H9 (cell line): ENCODE results near the gene CORIN. TPM values are rescaled to one million over a fixed set of nuclear protein-coding genes. Genes with fewer than 3 reads are reported as not detected.

Experiments
- DNase-seq: peaks from one replicate; pipeline ENCODE4 v3.0.0-alpha.2; 2017
- H2AFZ ChIP-seq: one replicate; pipeline ENCODE4 v1.6.1; 2013; ENCODE audit warnings: mild to moderate bottlenecking, low read length, control low read depth, moderate library complexity
- H2AK5ac ChIP-seq: 2 replicates; pipeline ENCODE4 v1.6.1; 2013; ENCODE audit warnings: low read length, control low read depth, mixed read lengths; ENCODE audit not compliant: insufficient read length
- H2BK120ac ChIP-seq: one replicate; pipeline ENCODE4 v1.6.1; 2013; ENCODE audit warnings: low read depth, mild to moderate bottlenecking, low read length, control low read depth, inconsistent platforms; ENCODE audit not compliant: poor library complexity, severe bottlenecking
- H2BK12ac ChIP-seq: 2 replicates; pipeline ENCODE4 v1.6.1; 2013; ENCODE audit warnings: low read length, control low read depth, mixed read lengths, low read depth; ENCODE audit not compliant: insufficient read length
- H2BK15ac ChIP-seq: 2 replicates; pipeline ENCODE4 v1.6.1; 2013; ENCODE audit warnings: low read depth, low read length, control low read depth
- H2BK20ac ChIP-seq: one replicate; pipeline ENCODE4 v1.6.1; 2013; ENCODE audit warnings: low read depth, mild to moderate bottlenecking, low read length, control low read depth, inconsistent platforms; ENCODE audit not compliant: poor library complexity, severe bottlenecking
- H2BK5ac ChIP-seq: 2 replicates; pipeline ENCODE4 v1.6.1; 2013; ENCODE audit warnings: low read length, control low read depth, mixed read lengths; ENCODE audit not compliant: insufficient read length
- H3K14ac ChIP-seq: 2 replicates; pipeline ENCODE4 v1.6.1; 2013; ENCODE audit warnings: low read length, control low read depth; ENCODE audit not compliant: insufficient read depth
- H3K18ac ChIP-seq: 2 replicates; pipeline ENCODE4 v1.6.1; 2013; ENCODE audit warnings: low read depth, mild to moderate bottlenecking, mixed read lengths, low read length, control low read depth; ENCODE audit not compliant: insufficient read length
- H3K23ac ChIP-seq: 2 replicates; pipeline ENCODE4 v1.6.1; 2013; ENCODE audit warnings: low read length, control low read depth, mixed read lengths, low read depth; ENCODE audit not compliant: insufficient read length
- H3K23me2 ChIP-seq: 2 replicates; pipeline ENCODE4 v1.6.1; 2013; ENCODE audit warnings: low read depth, mild to moderate bottlenecking, mixed read lengths, low read length, control low read depth; ENCODE audit not compliant: insufficient read length, poor library complexity, severe bottlenecking
- H3K27ac ChIP-seq: 2 replicates; pipeline ENCODE4 v1.5.1; 2013; ENCODE audit warnings: low read length, control low read depth, mixed read lengths, low read depth; ENCODE audit not compliant: insufficient read length
- H3K27me3 ChIP-seq: 2 replicates; pipeline ENCODE4 v1.6.1; 2013; ENCODE audit warnings: low read length, control low read depth, inconsistent platforms; ENCODE audit not compliant: insufficient read depth
- H3K4ac ChIP-seq: 2 replicates; pipeline ENCODE4 v1.6.1; 2013; ENCODE audit warnings: low read depth, mild to moderate bottlenecking, control low read depth, inconsistent platforms, low read length, moderate library complexity
- H3K4me1 ChIP-seq: 2 replicates; pipeline ENCODE4 v1.6.1; 2013; ENCODE audit warnings: low read length, control low read depth, inconsistent platforms; ENCODE audit not compliant: insufficient read depth
- H3K4me2 ChIP-seq: 2 replicates; pipeline ENCODE4 v1.6.1; 2013; ENCODE audit warnings: low read length, control low read depth, mixed read lengths; ENCODE audit not compliant: insufficient read length, insufficient read depth
- H3K56ac ChIP-seq: 2 replicates; pipeline ENCODE4 v1.6.1; 2013; ENCODE audit warnings: low read depth, mild to moderate bottlenecking, mixed read lengths, low read length, control low read depth; ENCODE audit not compliant: insufficient read length
- H3K79me1 ChIP-seq: 2 replicates; pipeline ENCODE4 v1.6.1; 2013; ENCODE audit warnings: low read depth, mild to moderate bottlenecking, moderate library complexity, low read length, control low read depth, inconsistent platforms; ENCODE audit not compliant: insufficient read depth, poor library complexity, severe bottlenecking
- H3K79me2 ChIP-seq: 2 replicates; pipeline ENCODE4 v1.6.1; 2013; ENCODE audit warnings: low read length, control low read depth, inconsistent platforms; ENCODE audit not compliant: insufficient read depth
- H3K9ac ChIP-seq: 2 replicates; pipeline ENCODE4 v1.6.1; 2013; ENCODE audit warnings: low read length, control low read depth, mixed read lengths; ENCODE audit not compliant: insufficient read length; ENCODE audit errors: extremely low read depth
- H3K9me3 ChIP-seq: one replicate; pipeline ENCODE4 v1.6.1; 2013; ENCODE audit warnings: low read depth, low read length, inconsistent platforms; ENCODE audit not compliant: control insufficient read depth
- H3T11ph ChIP-seq: one replicate; pipeline ENCODE4 v1.6.1; 2013; ENCODE audit warnings: mild to moderate bottlenecking, low read length, control low read depth, inconsistent platforms
- H4K20me1 ChIP-seq: one replicate; pipeline ENCODE4 v1.6.1; 2013; ENCODE audit not compliant: control insufficient read depth, insufficient read length, insufficient read depth
- H4K5ac ChIP-seq: 2 replicates; pipeline ENCODE4 v1.6.1; 2013; ENCODE audit warnings: low read depth, mild to moderate bottlenecking, mixed read lengths, low read length, control low read depth; ENCODE audit not compliant: insufficient read length
- H4K8ac ChIP-seq: replicated peaks from 2 replicates; pipeline ENCODE4 v1.6.1; 2013; ENCODE audit warnings: low read length, control low read depth, mixed read lengths, low read depth; ENCODE audit not compliant: insufficient read length
- H4K91ac ChIP-seq: 2 replicates; pipeline ENCODE4 v1.6.1; 2013; ENCODE audit warnings: low read depth, mild to moderate bottlenecking, moderate library complexity, mixed read lengths, low read length, control low read depth; ENCODE audit not compliant: insufficient read length
- H3K27ac Mint-ChIP-seq, 3 experiments: 2 replicates in 2 of 3; 3 replicates in 1 of 3; pipeline ENCODE4 v1.8.0; 2020 to 2021; ENCODE audit warnings: mixed read lengths in 3 of 3, mild to moderate bottlenecking in 1 of 3, moderate library complexity in 1 of 3
- H3K27me3 Mint-ChIP-seq: 2 replicates; pipeline ENCODE4 v1.8.0; 2021; ENCODE audit warnings: low read depth, mild to moderate bottlenecking, moderate library complexity, mixed read lengths
- H3K36me3 Mint-ChIP-seq, 3 experiments: 2 replicates in 2 of 3; 3 replicates in 1 of 3; pipeline ENCODE4 v1.8.0; 2020 to 2021; ENCODE audit warnings: low read depth in 3 of 3, mixed read lengths in 3 of 3; ENCODE audit not compliant: insufficient read depth in 1 of 3
- H3K4me1 Mint-ChIP-seq, 2 experiments: 2 replicates each; pipeline ENCODE4 v1.8.0; 2020; ENCODE audit warnings: mixed read lengths in 2 of 2
- H3K4me3 Mint-ChIP-seq, 2 experiments: 2 replicates in 1 of 2; 3 replicates in 1 of 2; pipeline ENCODE4 v1.8.0; 2020 to 2021; ENCODE audit warnings: mild to moderate bottlenecking in 2 of 2, mixed read lengths in 2 of 2, moderate library complexity in 1 of 2
- H3K9me3 Mint-ChIP-seq, 2 experiments: 2 replicates in 1 of 2; 3 replicates in 1 of 2; pipeline ENCODE4 v1.8.0; 2020; ENCODE audit warnings: mild to moderate bottlenecking in 2 of 2, mixed read lengths in 2 of 2, moderate library complexity in 1 of 2
- CTCF ChIP-seq: fragments of 200-600 bp; sonication (generic); conservative IDR thresholded peaks from 3 replicates; pipeline ENCODE4 v1.8.0; 2021; ENCODE audit warnings: antibody characterized with exemption, mild to moderate bottlenecking
- WGBS: extraction: QIAGEN DNeasy Blood & Tissue Kit; methylation state at CpG from one replicate; pipeline ENCODE4 v1.1.7; 2013; ENCODE audit warnings: missing lambda C conversion rate, low lambda C conversion rate, mixed read lengths; ENCODE audit not compliant: insufficient read length; ENCODE audit errors: extremely low coverage; 5-methylcytosine and 5-hydroxymethylcytosine counted together
- total RNA-seq: library from RNA; stranded (reverse); gene quantifications from 2 replicates; pipeline ENCODE4 v1.2.1, GENCODE V29; 2021

CORIN gene
- total RNA-seq, 1 experiment from 2014 or later = 0.39 TPM

GRCh38 chr4:47744843-47745382, 93.0 kb downstream of the CORIN start:
- Histone ChIP-seq H3K27ac (no peak overlapping the region), H3K27me3 (no peaks in the 10 kb centered on the region), H3K14ac (no peak overlapping the region), H2BK120ac (no peak overlapping the region), H3K23me2 (no peaks in the 10 kb centered on the region), H4K91ac (no peak overlapping the region), H2AK5ac (no peak overlapping the region), H4K8ac (no peak overlapping the region), H3K79me2 (no peaks in the 10 kb centered on the region), H3K23ac (no peak overlapping the region), H2BK12ac (no peak overlapping the region), H2BK20ac (no peak overlapping the region), H3K9ac (no peak overlapping the region), H3K4ac (no peak overlapping the region), H3T11ph (no peak overlapping the region), H2BK5ac (no peak overlapping the region), H4K5ac (no peak overlapping the region), H3K79me1 (no peaks in the 10 kb centered on the region), H2BK15ac (no peak overlapping the region), H3K4me2 (no peak overlapping the region), H2AFZ (no peak overlapping the region), H3K18ac (no peak overlapping the region), H3K56ac (no peak overlapping the region), H3K4me1 (peaks cover 4% of the 10 kb centered on the region; the same call in 1 of the 2 replicates), H3K9me3 (no peaks in the 10 kb centered on the region), H4K20me1 (no peaks in the 10 kb centered on the region)
- no CpG with 5 or more reads among the region's 2 CpGs for WGBS
- Mint-ChIP-seq H3K9me3 (peaks cover 3 to 8% of the 10 kb centered on the region in 2 experiments; a peak in 4 of 5 replicates), H3K4me1 (peaks cover 6 to 9% of the 10 kb centered on the region in 2 experiments), H3K27ac (no peak overlapping the region), H3K4me3 (no peak overlapping the region), H3K27me3 (no peaks in the 10 kb centered on the region), H3K36me3 (peaks cover 0 to under 1% (median 0%) of the 10 kb centered on the region in 3 experiments; a peak in 1 of 7 replicates)
- no peak for DNase-seq
- no peak for TF ChIP-seq CTCF
